Measurements from ENCODE around the gene UBE2U.

- TF ChIP-seq CTCF (IDR thresholded peaks at IDR 0.05) (no peak), POLR2A (IDR thresholded peaks at IDR 0.05) (no peak), EP300 (IDR thresholded peaks at IDR 0.05) (no peak)
Observed at GRCh38 chr1:64312431-64312830, 109.0 kb downstream of the UBE2U start.

Data from ovary (tissue), 3 donors.